Measurements from ENCODE around the gene DCAF15.
"Not testable (repeated sequence)": the region's sequence is repeated elsewhere in the genome, so short reads cannot be mapped to it uniquely, and the experiment has no call there.

DCAF15 gene

DNA sequence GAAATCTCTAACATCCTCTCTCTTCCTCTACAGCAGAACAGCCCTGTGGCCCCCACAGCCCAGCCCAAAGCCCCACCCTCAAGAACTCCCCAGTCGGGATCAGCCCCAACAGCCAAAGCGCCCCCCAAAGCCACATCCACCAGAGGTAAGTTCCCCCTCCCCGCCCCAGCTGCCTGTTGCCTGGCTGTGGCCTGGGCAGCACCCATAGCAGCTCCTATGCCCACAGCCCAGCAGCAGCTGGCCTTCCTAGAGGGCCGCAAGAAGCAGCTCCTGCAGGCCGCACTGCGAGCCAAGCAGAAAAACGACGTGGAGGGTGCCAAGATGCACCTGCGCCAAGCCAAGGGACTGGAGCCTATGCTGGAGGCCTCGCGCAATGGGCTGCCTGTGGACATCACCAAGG, 31.8 kb upstream of the DCAF15 start:
- no peak for DNase-seq
- H3K36me3 Mint-ChIP-seq (ENCODE audit: low read depth) = peaks cover 58% of the 10 kb centered on the region
- H3K4me3 Mint-ChIP-seq = no peak overlapping the region
- H3K27ac Mint-ChIP-seq = no peak overlapping the region
- H3K27me3 Mint-ChIP-seq (ENCODE audit: low read depth, poor library complexity) = no peaks in the 10 kb centered on the region
- H3K9me3 Mint-ChIP-seq = peaks cover 13% of the 10 kb centered on the region
- no peak for TF ChIP-seq CTCF (IDR thresholded peaks at IDR 0.05)
- H3K4me1 Mint-ChIP-seq = no peaks in the 10 kb centered on the region

- DNase-seq = no peak
- Mint-ChIP-seq H3K27ac (no peak overlapping the region), H3K4me3 (no peak overlapping the region), H3K4me1 (no peaks in the 10 kb centered on the region), H3K9me3 (peaks cover 13% of the 10 kb centered on the region), H3K27me3 (ENCODE audit: low read depth, poor library complexity) (no peaks in the 10 kb centered on the region), H3K36me3 (ENCODE audit: low read depth) (peaks cover 55% of the 10 kb centered on the region)
- TF ChIP-seq CTCF (IDR thresholded peaks at IDR 0.05) = no peak
Observed at GRCh38 chr19:13920940-13921747, 31.2 kb upstream of the DCAF15 start.

DNA sequence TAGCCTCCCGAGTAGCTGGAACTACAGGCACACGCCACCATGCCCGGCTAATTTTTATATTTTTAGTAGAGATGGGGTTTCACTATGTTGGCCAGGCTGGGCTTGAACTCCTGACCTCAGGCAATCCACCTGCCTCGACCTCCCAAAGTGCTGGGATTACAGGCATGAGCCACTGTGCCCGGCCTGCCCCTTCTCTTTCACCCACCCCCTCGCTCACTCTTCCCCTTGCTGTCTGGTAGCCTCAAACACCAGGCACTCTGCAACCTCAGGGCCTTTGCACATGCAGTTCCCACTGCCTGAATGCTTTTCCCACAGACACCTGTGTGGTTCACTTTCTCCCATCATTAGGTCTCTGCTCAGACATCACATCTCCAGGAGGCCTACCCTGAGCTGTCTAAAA, 30.2 kb upstream of the DCAF15 start:
- DNase-seq; H3K27ac Mint-ChIP-seq; H3K4me1 Mint-ChIP-seq; H3K27me3 Mint-ChIP-seq (ENCODE audit: low read depth, poor library complexity); H3K4me3 Mint-ChIP-seq: not testable (repeated sequence)
- H3K9me3 Mint-ChIP-seq = peaks cover 13% of the 10 kb centered on the region
- peaks cover 62% of the 10 kb centered on the region for H3K36me3 Mint-ChIP-seq (ENCODE audit: low read depth)

DNA sequence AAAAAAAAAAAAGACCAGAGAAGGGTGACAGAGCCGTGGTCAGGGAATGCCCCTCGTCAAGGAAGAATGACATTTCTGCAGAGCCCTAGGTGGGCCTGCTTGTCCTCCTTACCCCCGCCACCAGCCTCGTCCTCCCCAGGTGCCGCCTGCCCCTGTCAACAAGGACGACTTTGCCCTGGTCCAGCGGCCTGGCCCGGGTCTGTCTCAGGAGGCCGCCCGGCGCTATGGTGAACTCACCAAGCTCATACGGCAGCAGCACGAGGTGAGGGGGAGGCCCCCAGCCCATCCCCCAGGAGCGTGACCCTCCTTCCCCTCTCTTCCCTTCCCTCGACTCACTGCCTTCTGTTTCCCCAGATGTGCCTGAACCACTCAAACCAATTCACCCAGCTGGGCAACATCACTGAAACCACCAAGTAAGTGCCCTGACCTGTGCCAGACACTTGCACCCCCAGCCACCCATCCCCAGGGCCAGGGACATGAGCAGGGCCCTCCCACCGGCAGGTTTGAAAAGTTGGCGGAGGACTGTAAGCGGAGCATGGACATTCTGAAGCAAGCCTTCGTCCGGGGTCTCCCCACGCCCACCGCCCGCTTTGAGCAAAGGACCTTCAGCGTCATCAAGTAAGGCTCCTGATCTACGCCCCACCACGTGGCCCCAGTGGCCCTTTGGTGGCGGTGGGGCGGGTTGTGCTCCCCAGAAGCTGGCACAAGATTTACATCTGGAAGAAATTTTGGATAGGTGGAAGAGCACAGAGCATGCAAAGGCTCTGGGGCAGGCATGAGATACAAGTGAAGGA, 28.9 kb upstream of the DCAF15 start:
- Mint-ChIP-seq H3K27ac (peak overlapping the region; percentile 81), H3K4me1 (no peaks in the 10 kb centered on the region), H3K4me3 (no peak overlapping the region), H3K27me3 (ENCODE audit: low read depth, poor library complexity) (no peaks in the 10 kb centered on the region), H3K9me3 (peaks cover 13% of the 10 kb centered on the region), H3K36me3 (ENCODE audit: low read depth) (peaks cover 70% of the 10 kb centered on the region)
- no peak for DNase-seq
- TF ChIP-seq CTCF (IDR thresholded peaks at IDR 0.05) = no peak

- no peak for TF ChIP-seq CTCF (IDR thresholded peaks at IDR 0.05)
- peaks cover 3% of the 10 kb centered on the region for H3K9me3 Mint-ChIP-seq
- no peaks in the 10 kb centered on the region for H3K27me3 Mint-ChIP-seq (ENCODE audit: low read depth, poor library complexity)
- H3K36me3 Mint-ChIP-seq (ENCODE audit: low read depth) = peaks cover 54% of the 10 kb centered on the region
- H3K4me1 Mint-ChIP-seq = no peaks in the 10 kb centered on the region
- no peak overlapping the region for H3K27ac Mint-ChIP-seq
- DNase-seq = no peak
- H3K4me3 Mint-ChIP-seq = no peak overlapping the region
Observed at GRCh38 chr19:13926010-13926409, 26.3 kb upstream of the DCAF15 start.

- no peaks in the 10 kb centered on the region for H3K9me3 Mint-ChIP-seq
- no peak for TF ChIP-seq CTCF (IDR thresholded peaks at IDR 0.05)
- no peak overlapping the region for H3K4me3 Mint-ChIP-seq
- H3K27ac Mint-ChIP-seq = peak overlapping the region; percentile 71
- H3K36me3 Mint-ChIP-seq (ENCODE audit: low read depth) = peaks cover 47% of the 10 kb centered on the region
- H3K27me3 Mint-ChIP-seq (ENCODE audit: low read depth, poor library complexity) = no peaks in the 10 kb centered on the region
- no peak for DNase-seq
- H3K4me1 Mint-ChIP-seq = no peaks in the 10 kb centered on the region
Observed at GRCh38 chr19:13926715-13927114, 25.6 kb upstream of the DCAF15 start.

Measured in nephron progenitor cell (in vitro differentiated cells).